Stimulated activated CD8-positive, alpha-beta memory T cell treated with anti-CD3 and anti-CD28 coated beads, Interleukin-7, amount 100 ng/mL, for 24 hours (primary cell): ENCODE results near the gene MPPED2.

Experiments used
- DNase-seq: peaks from one replicate; pipeline ENCODE4 v3.0.0-alpha.2; 2020; ENCODE audit warnings: low read depth

Gene MPPED2, protein sequence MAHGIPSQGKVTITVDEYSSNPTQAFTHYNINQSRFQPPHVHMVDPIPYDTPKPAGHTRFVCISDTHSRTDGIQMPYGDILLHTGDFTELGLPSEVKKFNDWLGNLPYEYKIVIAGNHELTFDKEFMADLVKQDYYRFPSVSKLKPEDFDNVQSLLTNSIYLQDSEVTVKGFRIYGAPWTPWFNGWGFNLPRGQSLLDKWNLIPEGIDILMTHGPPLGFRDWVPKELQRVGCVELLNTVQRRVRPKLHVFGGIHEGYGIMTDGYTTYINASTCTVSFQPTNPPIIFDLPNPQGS

DNA sequence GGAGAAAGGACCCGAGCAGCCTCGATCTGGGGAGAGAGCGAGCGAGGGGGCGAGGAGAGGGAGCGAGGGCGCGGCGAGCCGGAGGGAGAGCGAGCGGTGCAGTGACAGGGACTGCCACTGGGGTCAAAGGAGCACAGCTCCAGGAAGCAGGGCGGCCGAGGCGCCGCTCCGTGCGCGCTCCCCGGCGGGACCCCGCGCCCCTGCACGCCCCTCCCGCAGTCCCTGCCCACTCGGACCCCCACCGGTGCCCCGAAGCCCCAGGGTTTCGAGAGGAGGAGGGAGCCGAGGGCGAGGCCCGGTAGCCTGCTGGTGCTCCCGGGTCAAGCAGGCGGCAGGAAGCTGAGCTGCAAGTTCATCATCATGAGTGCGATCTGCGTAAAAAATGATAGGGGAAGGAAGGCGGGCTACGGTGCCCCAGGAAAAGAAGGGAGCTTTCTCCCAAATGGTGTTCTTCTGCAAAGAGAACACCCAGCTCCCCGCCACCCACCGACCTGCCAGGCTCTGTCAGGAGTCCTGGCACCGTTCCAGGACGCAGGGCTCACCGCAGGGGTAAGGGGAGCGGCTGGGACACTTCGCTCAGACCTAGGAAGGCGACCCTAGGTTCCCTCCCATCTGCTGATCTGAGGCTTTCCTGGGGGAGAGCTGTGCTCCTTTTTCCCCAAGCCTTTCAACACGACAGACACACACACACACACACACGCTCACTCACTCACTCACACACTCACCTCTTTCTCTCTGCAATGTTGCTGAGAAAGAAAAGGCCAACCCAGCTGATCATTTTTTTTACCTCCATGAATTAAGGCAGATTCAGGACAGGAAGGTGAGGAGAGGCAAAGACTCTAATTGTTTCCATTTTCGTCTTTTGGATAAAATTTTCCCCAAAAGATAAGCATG lies at the start of gene MPPED2:
TSS of gene MPPED2 (minus strand) at position 103 of the 894 bp plus-strand sequence. CDS start 5,980 bp downstream, outside the sequence.
- DNase-seq, result no peak

DNA sequence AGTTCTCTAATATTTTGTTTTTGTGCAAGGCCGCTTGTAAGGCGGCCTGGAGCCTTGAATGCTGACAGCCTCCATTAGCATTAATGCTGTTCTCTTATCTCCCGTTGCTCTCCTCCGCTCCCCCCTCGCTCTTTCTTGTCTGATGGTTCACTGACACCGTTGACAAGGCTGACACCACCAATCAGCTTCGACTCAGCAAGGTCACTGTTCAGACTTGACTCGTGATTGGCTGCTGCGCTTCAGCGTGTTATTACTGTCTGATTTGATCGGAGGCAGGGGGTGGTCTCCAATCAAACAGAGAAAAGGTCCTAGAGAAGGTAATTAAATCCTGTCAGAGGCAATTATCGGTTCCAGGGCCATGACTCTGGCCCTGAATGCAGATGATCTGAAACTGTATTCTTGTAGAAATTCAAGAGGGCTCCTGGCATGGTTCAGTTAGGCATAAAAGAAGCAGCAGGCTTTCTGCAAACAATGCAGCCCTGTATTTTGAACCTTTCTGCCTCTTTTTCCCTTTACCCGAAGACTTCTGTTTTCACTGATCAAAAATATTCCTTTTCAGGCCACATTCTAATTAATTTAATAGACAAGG lies 49.3 kb upstream of the MPPED2 start:
- no peak for DNase-seq

DNA sequence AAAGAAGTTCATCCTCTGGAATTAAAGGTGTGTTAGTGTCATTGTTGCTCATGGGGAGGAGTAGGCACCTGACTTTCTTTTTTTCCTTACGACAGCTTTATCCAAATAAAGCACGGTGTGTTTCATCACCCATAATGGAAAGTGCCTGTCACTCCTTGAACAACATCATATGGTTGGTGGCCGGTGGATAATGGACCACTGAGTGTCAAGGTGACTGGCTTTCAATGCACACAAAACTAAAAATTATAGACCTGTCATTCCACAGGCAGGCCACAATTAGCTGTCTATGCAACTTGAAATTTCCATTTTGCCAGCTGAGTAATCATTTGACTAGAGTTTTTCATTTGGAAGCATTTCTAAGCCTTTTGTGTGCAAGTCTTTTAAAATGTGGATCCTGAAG lies 45.0 kb upstream of the MPPED2 start:
- no peak for DNase-seq

DNA sequence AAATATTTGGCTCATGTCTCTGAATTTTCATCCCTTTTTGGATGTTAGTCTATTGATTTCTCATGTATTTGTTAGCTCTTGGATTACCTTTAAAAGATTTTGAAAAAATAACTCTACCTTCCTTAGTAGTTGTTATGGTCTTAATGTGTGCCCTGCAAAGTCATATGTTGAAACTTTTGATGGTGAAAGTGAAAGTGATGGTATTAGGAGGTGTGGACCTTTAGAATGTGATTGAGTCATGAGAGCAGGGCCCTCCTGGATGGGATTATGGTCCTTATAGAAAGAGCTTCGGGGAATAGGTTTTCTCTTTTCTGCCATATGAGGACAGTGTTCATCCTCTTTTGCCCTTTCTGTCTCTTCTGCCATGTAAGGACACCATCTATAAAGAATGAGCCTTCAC lies 33.6 kb upstream of the MPPED2 start:
- no peak for DNase-seq

DNA sequence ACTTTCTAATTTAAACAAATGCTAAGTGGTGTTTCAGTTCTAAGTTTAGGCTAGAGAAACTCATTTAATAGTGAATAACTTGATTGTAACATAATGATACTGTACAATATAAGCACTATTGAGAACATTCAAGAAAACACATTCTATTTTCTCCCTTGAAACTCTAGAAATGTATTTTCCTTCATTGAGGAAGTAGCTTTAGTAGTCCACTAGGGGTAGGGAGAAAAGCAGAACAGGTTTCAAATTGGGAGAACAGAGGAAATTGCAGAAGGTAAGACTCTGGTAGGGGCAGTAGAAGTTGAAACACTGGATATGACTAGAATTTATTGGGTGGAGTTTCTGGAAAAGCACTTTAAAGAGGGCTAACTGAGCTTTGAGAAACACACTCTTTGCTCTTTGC lies 31.6 kb upstream of the MPPED2 start:
- DNase-seq, result no peak

DNA sequence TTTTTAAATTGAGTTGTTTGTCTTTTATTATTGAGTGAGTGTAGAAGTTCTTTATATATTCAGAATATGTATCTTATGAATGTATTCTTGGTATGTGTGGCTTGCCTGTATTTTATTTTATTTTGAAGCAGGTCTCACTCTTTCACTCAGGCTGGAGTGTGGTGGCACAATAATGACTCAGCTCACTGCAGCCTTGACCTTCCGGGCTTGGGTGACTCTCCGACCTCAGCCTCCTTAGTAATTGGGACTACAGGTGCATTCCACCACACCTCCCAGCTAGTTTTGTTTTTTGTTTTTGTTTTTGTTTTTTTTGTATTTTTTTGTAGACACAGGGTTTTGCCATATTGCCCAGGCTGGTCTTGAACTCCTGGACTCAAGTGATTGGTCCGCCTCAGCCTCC lies 24.5 kb upstream of the MPPED2 start:
- DNase-seq, result no peak

DNA sequence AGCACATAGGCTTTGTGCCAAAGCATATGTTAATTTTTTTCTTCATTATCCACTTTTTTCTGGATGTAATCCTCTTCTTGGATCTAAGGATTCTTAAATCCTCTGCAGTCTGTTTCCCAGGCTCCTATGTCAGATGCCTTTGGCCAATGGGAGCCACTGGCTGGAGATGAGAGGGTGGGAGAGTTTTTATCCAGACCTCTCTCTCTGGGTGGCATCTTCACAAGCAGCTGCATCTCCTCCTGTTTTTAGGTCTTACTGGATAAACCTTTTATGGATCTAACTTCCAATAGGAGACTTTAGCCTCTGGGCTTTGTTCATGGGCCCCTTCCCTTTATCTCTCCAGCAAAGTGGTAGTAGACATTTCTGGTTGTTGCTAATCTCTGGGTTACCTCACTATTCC lies 22.4 kb upstream of the MPPED2 start:
- DNase-seq, result no peak

DNA sequence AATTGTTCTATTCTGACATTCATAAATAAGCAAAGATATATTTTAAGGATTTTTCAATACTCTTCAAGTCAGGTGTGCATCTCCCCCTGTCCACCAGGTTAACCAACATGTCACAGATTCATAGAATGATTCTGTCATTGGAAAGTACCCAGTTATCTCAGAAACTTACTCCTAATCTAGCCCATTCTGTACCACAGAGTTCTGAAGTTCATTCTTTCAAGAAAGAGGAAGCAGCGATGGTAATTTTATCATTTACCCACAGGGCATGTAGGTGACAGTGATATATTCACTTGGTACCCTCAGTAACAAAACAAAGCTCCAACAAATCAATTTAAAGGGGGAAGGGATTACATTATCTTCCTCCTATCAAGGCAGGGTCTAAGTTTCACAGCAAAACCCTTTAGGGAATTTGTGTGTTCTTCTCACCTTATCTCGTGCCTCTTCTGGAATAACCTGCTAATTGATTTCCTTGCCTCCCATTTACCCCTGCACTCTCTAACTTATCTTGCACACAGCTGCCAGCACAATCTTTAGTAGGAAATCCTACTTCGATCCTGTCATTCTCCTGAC lies 19.0 kb upstream of the MPPED2 start:
- DNase-seq, result no peak

DNA sequence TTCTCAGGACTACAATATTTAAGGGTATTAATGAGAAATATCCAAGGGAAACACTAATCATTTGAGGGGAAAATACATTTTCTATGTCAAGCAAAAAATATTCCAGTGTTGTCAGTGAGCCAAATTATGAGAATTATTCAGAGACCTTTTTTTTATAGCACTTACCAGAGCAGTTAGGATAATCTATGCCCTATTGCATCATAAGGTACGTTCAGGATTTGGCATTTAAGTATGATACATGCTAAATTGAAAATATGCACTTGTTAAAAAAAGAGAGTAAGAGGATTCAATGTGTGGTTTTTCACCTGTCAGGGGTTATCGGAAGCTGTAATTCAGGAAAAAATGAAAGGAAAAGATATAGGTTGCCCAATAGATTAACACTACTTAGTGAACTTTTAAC lies 17.2 kb upstream of the MPPED2 start:
- DNase-seq, result no peak

DNA sequence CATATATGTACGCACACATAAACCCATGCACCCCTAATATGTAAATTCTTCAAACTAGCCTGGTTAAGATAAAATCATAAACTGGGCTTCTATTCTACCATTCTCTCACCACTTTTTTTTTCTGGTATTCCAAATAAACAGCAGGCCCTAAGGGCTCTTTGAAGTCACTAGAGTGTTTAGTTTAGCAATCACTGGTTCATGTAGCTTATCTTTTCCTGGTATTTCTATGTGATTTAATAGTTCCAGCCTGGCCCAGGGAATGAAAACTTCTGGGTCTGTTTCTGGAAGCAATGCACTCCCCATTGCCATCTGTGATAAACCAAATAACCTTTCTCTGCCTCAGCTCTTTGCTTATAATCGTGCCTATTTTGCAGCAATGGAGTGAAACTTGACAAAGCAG lies 10.7 kb upstream of the MPPED2 start:
- DNase-seq, result no peak

DNA sequence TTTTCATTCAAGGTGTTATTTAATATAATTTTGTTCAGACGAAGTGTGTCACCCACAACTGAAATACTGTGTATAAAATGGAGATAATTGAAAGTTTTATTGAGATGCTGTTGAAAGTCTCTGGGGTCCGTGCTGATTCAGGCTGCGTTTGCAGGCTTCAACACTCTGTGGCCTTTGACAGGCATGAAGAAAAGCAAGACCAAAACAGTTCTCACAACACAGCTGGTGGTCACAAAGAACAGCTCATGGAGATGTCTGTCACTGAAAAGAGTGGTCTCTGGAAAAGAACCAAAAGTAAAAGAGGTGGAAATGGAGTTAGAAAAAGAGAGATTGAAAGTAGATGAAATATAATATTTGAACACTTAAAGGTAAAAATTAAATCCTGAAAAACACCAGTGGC lies 9.8 kb upstream of the MPPED2 start:
- DNase-seq, result no peak

DNA sequence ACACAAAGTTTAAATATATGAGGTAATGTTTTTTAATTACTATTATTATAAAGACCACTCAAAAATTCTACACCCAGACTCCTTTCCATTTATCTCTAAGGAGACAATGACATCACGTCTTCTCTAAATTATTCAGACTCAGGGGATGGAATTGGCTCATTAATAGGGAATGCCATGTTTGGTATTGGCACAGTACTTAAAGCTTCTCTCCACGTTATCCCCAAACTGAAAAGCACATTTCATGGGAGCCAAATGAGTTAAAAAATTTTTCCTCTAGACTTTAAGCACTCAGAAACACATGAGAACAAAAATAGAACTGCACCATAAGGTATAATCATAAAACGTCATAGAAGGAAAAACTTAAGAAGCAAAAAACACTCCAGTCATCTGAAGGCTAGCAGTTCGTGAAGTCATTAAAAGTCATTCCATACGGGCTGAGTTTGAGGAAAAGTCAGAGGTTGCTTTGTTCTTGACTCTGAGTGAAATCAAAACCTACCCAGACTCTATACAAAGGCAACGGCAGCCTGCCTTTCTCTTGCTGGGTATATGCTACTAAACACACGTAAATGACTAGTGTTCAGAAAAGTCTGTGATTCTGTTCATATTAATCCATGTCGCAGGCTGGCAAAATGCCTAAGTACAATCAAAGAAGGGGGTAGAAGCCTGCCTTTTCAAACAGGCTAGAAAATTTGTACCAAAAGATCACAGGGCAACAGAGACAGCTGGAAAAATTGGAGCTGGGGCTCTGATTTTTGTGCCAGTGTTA lies 8.7 kb upstream of the MPPED2 start:
- DNase-seq, result no peak

DNA sequence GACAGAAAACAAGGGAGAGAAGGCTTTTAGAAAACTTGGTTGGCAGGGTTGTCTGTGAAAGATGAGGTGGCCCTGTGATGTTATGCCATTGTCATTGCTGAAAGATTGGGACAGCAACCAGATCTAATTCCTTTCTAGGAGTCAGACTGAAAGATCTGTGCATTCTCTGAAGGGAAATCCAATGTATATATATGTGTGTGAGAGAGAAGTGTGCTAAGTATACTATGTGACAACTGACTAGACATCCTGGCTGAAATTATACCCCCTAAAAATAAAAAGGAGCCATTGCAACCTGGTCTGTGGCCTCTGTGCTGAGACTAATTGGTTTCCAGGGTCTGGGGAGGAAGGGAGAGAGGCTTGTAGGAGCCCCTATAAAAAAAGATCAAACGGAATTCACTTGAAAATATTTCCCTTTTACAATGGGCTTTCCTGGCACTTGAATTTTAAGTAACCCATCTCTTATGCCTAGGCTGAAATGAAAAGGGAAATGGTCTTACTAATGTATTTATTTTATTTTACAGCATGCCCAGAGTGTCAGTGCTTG lies 1.2 kb upstream of the MPPED2 start:
- DNase-seq, result no peak

DNA sequence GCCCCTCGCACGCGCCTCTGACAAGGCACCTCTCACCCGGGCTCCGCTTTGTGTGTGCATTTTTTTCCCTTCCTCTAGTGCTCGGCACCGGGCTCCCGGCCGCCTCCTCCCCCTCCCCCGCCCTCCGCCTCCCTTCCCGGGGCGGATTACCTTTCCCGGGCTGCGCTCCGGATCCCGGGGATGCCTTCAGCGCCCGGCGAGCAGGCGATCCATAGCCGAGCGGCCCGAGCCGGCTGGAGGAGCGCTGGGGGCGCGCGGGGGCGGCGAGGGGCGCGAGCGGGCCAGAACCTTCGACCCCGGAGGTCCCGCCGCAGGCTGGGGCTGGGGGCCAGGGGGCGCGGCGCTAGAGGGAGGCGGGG lies 282 bp downstream of the MPPED2 start:
- DNase-seq, result no peak

DNA sequence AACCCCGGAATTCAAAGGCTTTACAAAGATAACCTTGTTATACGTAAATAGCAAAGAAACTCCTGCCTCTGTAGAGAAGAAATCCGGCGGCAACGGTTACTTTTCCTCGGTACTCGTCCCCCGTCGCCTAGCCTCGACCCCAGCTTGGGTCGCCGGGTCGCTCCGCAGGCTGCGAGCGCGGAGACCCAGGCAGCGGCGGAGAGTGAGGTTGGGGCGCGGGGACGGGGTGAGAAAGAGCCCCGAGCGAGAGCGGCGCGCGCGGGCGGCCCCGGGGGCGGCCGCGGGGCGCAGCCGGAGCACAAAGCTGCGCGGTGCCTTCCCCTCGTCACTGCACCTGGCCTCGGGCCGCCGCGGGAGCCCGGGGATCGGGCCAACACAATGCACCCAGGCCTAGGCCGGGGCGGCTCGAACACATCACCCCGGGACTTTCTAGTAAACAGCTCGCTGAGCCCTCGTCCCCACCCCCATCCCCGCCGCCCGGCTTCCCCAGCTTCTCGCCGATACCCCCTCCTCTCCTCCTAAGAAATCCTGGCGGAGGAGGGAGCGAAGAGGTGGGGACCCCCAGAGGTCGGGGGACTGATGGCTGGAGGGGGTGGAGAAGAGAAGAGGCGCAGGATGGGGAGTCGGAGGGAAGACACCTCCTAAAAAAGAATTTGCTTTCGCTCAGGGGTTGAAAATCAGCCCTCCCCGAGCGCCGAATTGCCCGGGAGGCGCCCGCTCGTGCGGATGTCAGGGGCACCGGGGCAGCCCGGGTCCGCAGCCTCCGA lies 845 bp downstream of the MPPED2 start:
- DNase-seq, result no peak

DNA sequence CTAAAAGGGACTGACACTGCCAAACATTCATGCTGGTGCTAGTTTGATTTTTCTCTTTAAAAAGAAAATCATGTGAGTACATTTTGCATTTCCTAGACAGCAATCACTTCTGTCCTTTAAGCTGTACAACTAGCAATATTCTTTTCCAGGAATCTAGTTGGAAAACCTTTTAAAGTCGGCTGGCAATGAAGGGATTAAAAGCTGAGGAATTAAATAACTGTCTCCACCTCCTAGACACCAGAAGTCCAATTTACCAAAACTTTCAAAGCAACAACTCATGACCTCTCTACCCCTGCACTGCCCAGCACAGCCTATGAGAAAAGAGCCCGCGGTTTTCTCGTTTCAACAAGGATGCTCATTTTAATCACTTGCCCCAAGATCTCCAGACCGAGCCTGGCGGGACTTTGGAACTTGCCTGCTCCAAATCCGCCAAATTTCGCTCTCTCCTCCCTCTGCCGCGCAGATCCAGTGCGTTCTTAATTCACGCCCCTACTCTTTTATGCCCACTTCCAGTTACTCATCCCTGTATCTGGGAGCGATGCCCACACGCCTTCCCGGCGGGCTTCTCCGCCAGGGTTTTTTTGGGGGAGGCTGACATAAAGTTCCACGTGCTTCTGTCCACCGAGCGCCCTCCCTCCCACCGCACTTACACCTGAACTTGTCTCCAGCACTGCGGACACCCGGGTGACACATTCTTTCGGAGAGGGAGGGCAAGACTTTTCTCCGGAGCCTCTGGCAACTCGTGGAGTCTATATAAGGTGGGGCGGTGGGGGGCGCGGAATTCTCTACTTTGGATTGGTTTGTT lies 2.5 kb downstream of the MPPED2 start:
- DNase-seq, result no peak

DNA sequence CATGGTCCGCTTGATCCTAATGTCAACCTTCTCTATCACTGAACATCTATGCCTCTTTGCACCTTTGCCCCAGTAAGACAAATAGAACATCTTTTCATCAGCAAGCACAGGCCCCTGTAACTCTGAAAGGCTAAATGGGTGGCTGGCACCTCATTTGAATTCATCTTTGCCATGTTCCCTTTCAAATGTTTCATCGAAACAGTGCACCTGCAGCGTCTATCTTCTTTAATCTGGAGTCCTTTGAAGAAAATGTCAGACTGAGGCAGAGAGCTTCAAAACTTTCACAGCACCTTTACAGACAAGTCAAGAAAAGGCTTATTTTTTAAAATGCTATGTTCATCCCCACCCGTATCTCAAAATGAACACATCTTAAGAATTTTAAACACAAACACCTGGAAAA lies 3.4 kb downstream of the MPPED2 start:
- DNase-seq, result no peak

DNA sequence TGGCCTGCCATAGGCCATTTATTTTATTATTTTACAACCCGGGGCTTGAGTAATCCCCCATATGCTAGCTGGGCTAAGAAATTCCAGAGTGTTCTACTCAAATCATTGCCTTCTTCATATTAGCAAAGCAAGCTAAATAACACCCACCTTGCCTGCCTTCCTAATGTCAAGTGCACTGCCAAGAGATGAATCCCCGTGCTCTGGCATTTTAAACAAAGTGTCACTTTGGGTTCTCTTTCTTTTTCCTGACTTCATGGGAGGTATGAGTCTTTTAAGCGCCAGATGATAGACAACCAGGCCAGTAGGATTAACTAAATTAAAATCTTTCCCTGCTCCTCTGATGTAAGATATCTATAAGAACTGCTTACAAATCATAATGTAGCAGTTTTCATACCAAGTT lies 4.5 kb downstream of the MPPED2 start:
- no peak for DNase-seq

DNA sequence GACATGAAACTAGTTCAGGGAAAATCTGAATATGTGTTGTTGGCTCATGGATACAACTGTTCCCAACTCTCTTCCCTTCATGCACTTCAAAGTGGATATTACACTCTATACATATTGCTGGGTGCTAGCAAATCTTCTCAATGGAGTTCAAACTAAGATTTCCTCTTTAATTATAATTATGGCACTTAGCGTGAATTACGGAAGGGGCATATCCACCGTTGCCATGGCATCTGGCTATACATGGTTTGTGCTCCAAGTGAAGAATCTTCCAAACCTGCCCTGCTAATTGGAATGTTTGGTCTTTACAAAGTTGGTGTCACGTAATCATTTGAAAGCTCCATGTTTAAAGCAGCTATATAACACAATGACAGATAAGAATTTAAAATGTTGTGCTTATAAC lies 5.6 kb downstream of the MPPED2 start:
- no peak for DNase-seq
